HG02981 (cell line): ENCODE results near the gene ARHGAP6.
"Not testable (repeated sequence)": the region's sequence is repeated elsewhere in the genome, so short reads cannot be mapped to it uniquely, and the experiment has no call there.

Source experiments
- ATAC-seq: cut with Tn5 transposase; IDR thresholded peaks from one replicate; pipeline ENCODE4 v1.9.1; 2021; ENCODE audit warnings: mild to moderate bottlenecking, moderate library complexity; ENCODE audit not compliant: unreplicated experiment

Gene ARHGAP6

GRCh38 chrX:11533199-11533651, 132.5 kb downstream of the ARHGAP6 start:
- ATAC-seq = peak; percentile 72

DNA sequence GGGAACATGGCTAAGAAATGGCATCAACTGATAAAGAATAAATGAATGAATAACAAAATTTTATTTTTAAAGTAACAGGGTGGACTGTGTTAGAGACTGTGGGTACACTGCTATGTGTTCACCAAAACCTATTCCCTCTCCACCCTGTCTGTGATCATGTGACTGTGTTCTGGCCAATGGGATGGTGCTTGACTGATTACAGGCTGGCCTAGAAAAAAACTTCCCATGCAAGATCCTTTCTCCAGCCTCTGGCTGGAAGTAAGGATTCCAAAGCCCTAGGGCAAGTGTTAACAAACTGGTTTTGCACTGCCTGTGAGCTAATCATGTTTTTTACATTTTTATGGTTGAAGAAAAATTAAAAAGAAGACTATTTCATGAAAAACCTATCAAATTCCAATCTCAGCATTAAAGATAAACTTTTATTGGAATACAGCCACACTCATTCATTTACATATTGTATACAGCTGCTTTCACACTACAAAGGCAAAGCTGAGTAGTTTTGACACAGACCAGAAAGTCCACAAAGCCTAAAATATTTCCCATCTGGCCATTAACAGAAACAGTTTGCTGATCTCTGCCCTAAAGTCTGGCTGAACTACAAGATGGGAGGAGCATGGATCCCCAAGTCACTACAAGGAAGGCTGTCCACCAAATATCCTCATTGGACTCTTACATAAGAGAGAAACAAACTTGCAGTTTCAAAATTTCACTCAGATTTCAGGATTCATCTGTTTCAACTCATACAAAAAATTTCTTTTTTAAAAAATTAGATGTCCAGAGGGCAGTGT, 133.2 kb downstream of the ARHGAP6 start:
- ATAC-seq = no peak

- ATAC-seq = no peak
Observed at GRCh38 chrX:11531226-11531625, 134.5 kb downstream of the ARHGAP6 start.

DNA sequence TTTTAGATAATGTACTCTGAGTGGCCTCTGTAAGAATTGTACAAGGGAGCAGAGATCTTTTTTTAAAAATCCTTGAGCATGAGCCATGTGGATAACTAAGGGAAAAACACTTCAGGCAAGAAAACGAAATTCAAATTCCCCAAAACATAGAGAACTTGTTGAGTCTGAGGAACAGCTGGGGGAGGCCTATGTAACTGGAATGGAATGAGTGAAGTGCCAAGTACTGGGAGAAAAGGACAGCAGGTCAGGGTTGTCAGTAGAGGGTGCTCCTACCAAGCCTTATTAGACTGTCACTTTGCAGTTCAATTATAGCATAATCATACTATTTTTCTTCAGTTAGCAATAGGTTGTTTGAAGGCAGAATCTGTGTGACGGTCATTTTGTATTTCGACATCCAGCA, 135.1 kb downstream of the ARHGAP6 start:
- ATAC-seq = no peak

- no peak for ATAC-seq
Observed at GRCh38 chrX:11528623-11529022, 137.1 kb downstream of the ARHGAP6 start.

- ATAC-seq = no peak
Observed at GRCh38 chrX:11525685-11526084, 140.0 kb downstream of the ARHGAP6 start.

DNA sequence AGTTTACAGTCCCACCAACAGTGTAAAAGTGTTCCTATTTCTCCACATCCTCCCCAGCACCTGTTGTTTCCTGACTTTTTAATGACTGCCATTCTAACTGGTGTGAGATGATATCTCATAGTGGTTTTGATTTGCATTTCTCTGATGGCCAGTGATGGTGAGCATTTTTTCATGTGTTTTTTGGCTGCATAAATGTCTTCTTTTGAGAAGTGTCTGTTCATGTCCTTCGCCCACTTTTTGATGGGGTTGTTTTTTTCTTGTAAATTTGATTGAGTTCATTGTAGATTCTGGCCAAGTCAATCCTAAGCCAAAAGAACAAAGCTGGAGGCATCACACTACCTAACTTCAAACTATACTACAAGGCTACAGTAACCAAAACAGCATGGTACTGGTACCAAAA, 146.5 kb downstream of the ARHGAP6 start:
- ATAC-seq = not testable (repeated sequence)

GRCh38 chrX:11509786-11510185, 155.9 kb downstream of the ARHGAP6 start:
- no peak for ATAC-seq

DNA sequence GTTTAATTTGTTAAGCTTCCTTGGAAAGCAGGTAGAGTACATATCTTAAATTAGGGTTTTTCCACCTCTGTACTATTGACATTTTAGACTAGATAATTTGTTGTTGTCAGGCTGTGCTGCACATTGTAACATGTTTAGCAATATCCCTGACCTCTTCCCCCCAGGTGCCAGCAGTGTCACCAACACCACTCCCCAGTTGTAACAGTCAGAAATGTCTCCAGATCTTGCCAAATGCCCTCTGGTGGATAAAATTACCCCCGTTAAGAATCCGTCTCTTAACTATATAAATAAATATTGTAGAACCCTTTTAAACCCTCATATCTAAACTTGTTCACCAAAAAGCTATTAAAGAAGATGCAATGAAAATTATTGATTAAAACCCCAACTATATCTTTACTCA, 161.5 kb downstream of the ARHGAP6 start:
- ATAC-seq = no peak

DNA sequence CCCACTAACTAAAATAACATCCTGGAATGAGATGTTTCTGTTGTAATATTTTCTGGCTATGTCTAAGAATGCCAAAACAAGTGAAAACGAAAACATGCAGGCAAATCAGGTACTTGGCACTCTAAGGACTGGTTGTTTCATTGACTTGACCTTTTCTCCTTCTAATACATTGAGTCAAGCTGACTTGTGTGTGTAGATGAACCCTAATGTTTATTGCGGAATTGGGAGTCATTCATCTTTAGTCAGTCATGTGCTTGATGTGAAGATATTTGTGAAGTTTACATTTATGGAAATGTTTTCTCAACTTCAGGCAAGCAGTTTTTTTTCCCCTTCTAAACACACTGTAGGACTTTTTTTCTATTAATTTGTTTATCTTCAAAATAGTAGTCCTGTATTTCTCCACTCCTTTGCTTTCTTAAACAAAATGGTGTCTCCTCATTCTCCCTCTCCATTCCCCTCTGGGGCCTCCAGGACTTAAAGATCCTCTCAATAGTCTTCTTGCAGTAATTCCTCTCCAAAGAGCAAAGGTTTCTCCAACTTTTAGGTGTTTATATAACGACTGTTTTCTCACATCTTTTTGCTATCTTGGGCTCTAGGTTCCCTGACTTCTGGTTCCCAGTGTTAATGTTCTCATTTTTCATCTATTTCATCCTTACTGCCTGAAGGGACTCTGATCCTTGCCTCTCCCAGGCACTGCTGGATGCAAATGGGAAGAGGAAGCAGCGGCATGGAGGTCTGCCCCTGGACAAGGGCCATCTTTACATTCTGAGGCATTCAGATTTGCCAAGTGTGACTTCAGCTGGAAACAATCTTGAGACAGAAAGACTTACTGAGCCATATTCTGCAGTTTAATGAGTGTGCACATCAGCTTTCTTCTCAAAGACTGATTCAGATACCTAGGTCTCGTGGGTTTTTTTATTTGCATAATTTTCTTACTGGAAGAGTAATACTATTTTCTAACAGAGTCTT, 166.4 kb downstream of the ARHGAP6 start:
- no peak for ATAC-seq

- not testable (repeated sequence) for ATAC-seq
Observed at GRCh38 chrX:11491375-11491774, 174.3 kb downstream of the ARHGAP6 start.

DNA sequence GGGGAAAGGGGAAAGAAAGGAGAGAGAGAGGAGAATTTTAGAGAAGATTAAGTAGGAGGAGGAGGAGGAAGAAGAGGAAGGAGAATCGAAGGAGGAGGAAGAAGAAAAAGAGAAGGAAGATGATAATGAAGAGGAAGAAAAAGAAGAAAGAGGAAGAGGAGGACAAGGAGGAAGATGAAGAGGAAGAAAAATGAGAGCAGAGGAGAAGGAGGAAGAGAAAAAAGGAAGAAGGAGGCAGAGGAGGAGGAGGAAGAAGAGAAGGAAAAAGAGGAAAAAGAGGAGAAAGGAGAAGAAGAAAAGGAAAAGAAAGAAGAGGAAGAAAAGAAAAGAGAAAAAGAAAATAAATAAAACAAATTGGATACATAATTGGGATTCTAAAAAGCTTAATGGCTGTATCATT, 181.4 kb downstream of the ARHGAP6 start:
- ATAC-seq = no peak

DNA sequence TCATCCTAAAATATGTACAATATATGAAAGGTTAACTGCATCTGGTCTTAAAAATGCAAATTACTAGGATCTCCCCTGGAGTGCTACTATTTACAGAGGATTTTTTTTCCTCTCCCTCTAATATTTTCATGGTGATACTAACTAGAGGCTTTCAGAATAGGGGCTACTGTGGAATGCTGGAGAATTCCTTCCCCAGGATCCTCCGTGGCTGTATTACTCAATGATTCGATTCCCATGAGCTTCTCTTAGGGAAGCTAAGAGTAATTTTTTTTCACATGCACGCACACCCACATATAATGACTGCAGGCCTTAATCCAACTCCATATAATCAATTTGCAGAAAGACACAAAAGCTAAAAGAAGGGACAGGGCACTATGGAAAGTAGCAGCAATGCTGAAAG, 184.7 kb downstream of the ARHGAP6 start:
- no peak for ATAC-seq

- ATAC-seq = no peak
Observed at GRCh38 chrX:11480626-11481025, 185.1 kb downstream of the ARHGAP6 start.

DNA sequence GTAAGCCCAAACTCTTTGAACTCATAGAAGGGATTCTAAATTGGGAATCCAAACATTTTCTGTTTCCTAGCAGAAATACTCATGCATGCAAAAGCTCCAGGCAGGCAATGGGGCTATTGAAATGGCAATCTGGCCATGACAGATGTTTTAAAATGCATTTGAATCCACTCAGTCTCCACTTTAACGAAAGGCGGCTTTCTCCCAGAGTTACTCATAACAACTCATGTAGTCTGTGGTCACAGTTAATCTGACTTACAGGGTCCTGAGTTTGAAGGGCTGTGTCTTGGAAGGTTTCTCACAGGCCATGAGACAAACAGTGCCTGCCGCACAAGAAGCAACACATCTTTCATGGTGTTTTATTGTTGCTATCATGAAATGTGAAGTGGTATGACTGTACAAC, 186.8 kb downstream of the ARHGAP6 start:
- no peak for ATAC-seq

- no peak for ATAC-seq
Observed at GRCh38 chrX:11478026-11478425, 187.7 kb downstream of the ARHGAP6 start.

DNA sequence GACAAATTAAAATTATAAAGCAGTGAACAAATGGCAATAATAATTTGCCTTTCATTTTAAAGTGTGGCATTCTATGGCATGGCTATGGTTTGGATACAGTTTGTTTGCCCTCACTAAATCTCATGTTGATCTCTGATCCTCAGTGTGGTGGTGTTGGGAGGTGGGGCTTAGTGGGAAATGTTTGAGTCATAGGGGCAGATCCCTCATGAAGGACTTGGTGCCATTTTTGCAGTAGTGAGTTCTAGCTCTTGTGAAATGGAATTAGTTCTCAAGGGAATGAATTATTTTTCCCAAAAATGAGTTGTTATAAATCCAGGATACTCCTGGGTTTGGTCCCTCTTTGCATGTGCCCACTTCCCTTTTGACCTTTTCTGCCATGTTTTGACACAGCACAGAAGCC, 191.1 kb downstream of the ARHGAP6 start:
- no peak for ATAC-seq

DNA sequence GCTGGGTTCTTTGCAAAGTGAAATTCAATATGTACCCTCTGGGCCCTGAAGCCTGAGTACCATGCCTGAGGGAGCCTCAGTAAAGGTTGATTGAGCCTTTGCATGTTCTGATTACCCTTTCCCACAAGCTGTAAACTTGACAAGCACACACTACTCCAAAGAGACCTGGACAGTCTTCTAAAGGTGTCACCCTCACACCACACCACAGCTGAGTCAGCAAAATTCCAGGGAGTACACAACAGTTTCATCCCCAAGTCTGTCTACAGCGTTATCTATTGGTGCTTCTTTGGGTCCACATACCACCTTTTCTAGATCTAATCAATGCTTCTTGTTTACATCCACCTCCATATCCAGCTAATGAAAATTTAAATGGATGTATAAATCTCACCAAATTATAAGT, 191.7 kb downstream of the ARHGAP6 start:
- ATAC-seq = no peak

GRCh38 chrX:11472879-11473278, 192.8 kb downstream of the ARHGAP6 start:
- ATAC-seq = no peak

- ATAC-seq = no peak
Observed at GRCh38 chrX:11472381-11472780, 193.3 kb downstream of the ARHGAP6 start.

GRCh38 chrX:11470250-11470974, 195.3 kb downstream of the ARHGAP6 start:
- no peak for ATAC-seq
